Thoracic aorta (tissue), 2 donors: ENCODE results near the gene EFHC1. TPM values are rescaled to one million over a fixed set of nuclear protein-coding genes. Genes with fewer than 3 reads are reported as not detected.

Source experiments
- ATAC-seq: fragments of 150-250 bp; one replicate; pipeline ENCODE4 v1.8.0; 2017; ENCODE audit warnings: low read depth; ENCODE audit not compliant: insufficient number of reproducible peaks, low FRiP score
- DNase-seq: peaks from one replicate; pipeline ENCODE4 v3.0.0-alpha.2; 2020; ENCODE audit warnings: low spot score
- H3K27ac ChIP-seq, 2 donors: fragments of 200-600 bp; sonication (generic); 1 replicate in 1 of 2; 2 replicates in 1 of 2; pipeline ENCODE4 v1.5.1; 2016; ENCODE audit warnings: mild to moderate bottlenecking in 2 of 2, moderate library complexity in 2 of 2
- H3K27me3 ChIP-seq: fragments of 200-600 bp; sonication (generic); replicated peaks from 2 replicates; pipeline ENCODE4 v1.6.0; 2016; ENCODE audit warnings: mild to moderate bottlenecking; ENCODE audit not compliant: insufficient read depth
- H3K36me3 ChIP-seq: fragments of 200-600 bp; sonication (generic); one replicate; pipeline ENCODE4 v1.5.1; 2016
- H3K4me1 ChIP-seq, 2 donors: fragments of 200-600 bp; sonication (generic); 1 replicate in 1 of 2; 2 replicates in 1 of 2; pipeline versions ENCODE4 v1.5.1 to v1.6.0; 2016; ENCODE audit warnings: low read depth in 2 of 2, mild to moderate bottlenecking in 1 of 2; ENCODE audit not compliant: control insufficient read depth in 1 of 2
- H3K4me3 ChIP-seq: fragments of 200-600 bp; sonication (generic); 2 replicates; pipeline ENCODE4 v1.5.1; 2016; ENCODE audit warnings: mild to moderate bottlenecking
- H3K9me3 ChIP-seq: fragments of 200-600 bp; sonication (generic); 2 replicates; pipeline ENCODE4 v1.5.1; 2016
- CTCF ChIP-seq: fragments of 200-600 bp; sonication (generic); IDR thresholded peaks from one replicate; pipeline ENCODE4 v1.5.1; 2019; ENCODE audit warnings: antibody characterized with exemption
- total RNA-seq, 2 donors: library from RNA; depleted of rRNA; stranded (reverse); fragments of >200 nt; gene quantifications; one replicate each; pipeline versions ENCODE4 v1.1.0 to v1.2.3, GENCODE V29; 2016

EFHC1 gene
- total RNA-seq, 2 donors from 2014 or later, result 13.5 to 14.9 TPM

- H3K9me3 ChIP-seq, result no peaks in the 10 kb centered on the region
- peaks cover 35% of the 10 kb centered on the region for H3K36me3 ChIP-seq
- no peak for TF ChIP-seq CTCF
- no peak for ATAC-seq
- H3K4me1 ChIP-seq, result peaks cover 31 to 71% of the 10 kb centered on the region in 2 donors
- no peaks in the 10 kb centered on the region for H3K27me3 ChIP-seq
- no peak for DNase-seq
- no peak overlapping the region for H3K4me3 ChIP-seq
- H3K27ac ChIP-seq, result peak overlapping the region; percentile 83 to 87
These were observed 85.7 kb downstream of the EFHC1 start for GRCh38 chr6:52505726-52506409.

- Histone ChIP-seq H3K9me3 (no peaks in the 10 kb centered on the region), H3K27me3 (no peaks in the 10 kb centered on the region), H3K36me3 (peaks cover 35% of the 10 kb centered on the region), H3K4me1 (peaks cover 35 to 74% of the 10 kb centered on the region in 2 donors), H3K4me3 (no peak overlapping the region), H3K27ac (peak overlapping the region; percentile 10 to 29)
- ATAC-seq (no peak), DNase-seq (no peak)
- no peak for TF ChIP-seq CTCF
These were observed 86.3 kb downstream of the EFHC1 start for GRCh38 chr6:52506476-52506875.

DNA sequence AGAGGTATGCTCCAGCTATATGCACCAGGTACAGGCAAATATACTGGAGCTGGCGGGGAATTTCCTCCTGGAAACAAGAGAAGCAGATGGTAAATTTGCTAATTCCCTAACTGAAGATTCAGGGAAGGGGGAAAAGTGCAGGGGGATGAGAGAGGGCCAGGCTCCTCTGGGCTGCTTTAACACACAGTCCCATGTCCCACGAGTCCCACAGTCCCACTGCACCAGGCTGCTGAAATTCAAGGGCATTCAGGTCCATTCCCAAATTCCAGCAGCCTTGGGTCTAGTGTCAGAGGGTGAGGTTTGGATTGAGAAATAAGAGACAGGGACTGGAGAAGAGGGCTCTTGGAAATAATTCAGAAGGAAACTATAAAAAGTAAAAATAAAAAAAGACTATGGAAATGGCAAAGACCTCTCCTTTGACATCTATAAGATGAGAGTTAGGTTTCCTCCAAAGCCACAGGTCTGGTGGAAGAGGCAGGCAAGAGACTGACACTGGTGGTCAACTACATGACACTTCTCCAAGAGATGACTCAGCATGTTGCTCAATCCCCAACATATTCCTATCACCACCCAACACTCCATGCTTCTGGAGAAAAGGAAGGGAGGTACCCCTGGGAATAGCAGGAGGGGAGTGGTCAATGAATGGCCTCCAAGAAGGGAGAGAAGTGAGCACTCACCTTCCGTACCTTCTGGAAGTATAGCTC is 87.6 kb downstream of the EFHC1 start:
- TF ChIP-seq CTCF, result no peak
- H3K4me1 ChIP-seq, result peaks cover 47 to 87% of the 10 kb centered on the region in 2 donors
- peak overlapping the region; percentile 8 to 15 for H3K27ac ChIP-seq
- no peak overlapping the region for H3K4me3 ChIP-seq
- H3K9me3 ChIP-seq, result no peaks in the 10 kb centered on the region
- H3K27me3 ChIP-seq, result no peaks in the 10 kb centered on the region
- peaks cover 24% of the 10 kb centered on the region for H3K36me3 ChIP-seq
- no peak for DNase-seq
- no peak for ATAC-seq

DNA sequence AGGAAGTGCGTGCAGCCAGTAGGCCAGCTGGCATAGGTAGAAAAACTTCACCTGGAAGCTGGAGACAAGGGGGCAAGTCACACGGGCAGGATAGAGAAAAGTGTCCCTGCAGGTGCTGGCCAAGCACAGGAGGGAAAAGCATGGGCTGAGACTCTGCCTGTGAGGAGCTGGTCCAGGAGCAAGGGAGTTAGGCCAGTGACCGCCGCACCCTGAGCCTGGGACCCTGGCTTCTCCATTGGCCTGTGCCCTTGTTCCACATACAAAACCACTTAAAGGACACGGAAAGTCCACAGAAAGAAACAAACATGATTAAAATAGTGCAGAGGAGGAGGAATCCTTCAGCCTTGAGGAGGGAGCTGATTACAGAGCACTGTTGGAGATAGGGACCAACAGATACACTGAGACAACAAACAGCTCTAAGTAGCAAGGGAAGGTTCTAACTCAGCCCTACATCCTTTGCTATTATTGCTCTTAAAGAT is 88.2 kb downstream of the EFHC1 start:
- ATAC-seq (no peak), DNase-seq (no peak)
- no peak for TF ChIP-seq CTCF
- Histone ChIP-seq H3K27me3 (no peaks in the 10 kb centered on the region), H3K4me3 (no peak overlapping the region), H3K4me1 (peaks cover 51 to 88% of the 10 kb centered on the region in 2 donors), H3K27ac (peak overlapping the region in 1 of 2 donors; percentile 27), H3K36me3 (peaks cover 20% of the 10 kb centered on the region), H3K9me3 (no peaks in the 10 kb centered on the region)
